Activated naive CD8-positive, alpha-beta T cell treated with anti-CD3 and anti-CD28 coated beads for 36 hours (primary cell): ENCODE results near the gene VPS13C. TPM values are rescaled to one million over a fixed set of nuclear protein-coding genes. Genes with fewer than 3 reads are reported as not detected.
"Not testable (repeated sequence)": the region's sequence is repeated elsewhere in the genome, so short reads cannot be mapped to it uniquely, and the experiment has no call there.

Experiments used
- DNase-seq: peaks from one replicate; pipeline ENCODE4 v3.0.0; 2021
- H3K27ac Mint-ChIP-seq: one replicate; pipeline ENCODE4 v1.8.0; 2022; ENCODE audit warnings: mild to moderate bottlenecking, moderate library complexity, mixed read lengths
- H3K27me3 Mint-ChIP-seq: one replicate; pipeline ENCODE4 v1.8.0; 2022; ENCODE audit warnings: mild to moderate bottlenecking, mixed read lengths
- H3K36me3 Mint-ChIP-seq: one replicate; pipeline ENCODE4 v1.8.0; 2021; ENCODE audit warnings: mild to moderate bottlenecking, mixed read lengths
- H3K4me1 Mint-ChIP-seq: one replicate; pipeline ENCODE4 v1.8.0; 2021; ENCODE audit warnings: mixed read lengths
- H3K4me3 Mint-ChIP-seq: one replicate; pipeline ENCODE4 v1.8.0; 2022; ENCODE audit warnings: mild to moderate bottlenecking, moderate library complexity, mixed read lengths
- H3K9me3 Mint-ChIP-seq: one replicate; pipeline ENCODE4 v1.8.0; 2022; ENCODE audit warnings: mixed read lengths
- total RNA-seq, 2 experiments: library from RNA; stranded (reverse); gene quantifications; one replicate each; pipeline ENCODE4 v1.2.3, GENCODE V29; 2021

The VPS13C gene
- total RNA-seq, 2 experiments from 2014 or later, result 29.8 to 31.5 TPM

GRCh38 chr15:62027916-62028315 lies 32.3 kb downstream of the VPS13C start:
- Mint-ChIP-seq H3K27me3 (no peaks in the 10 kb centered on the region), H3K9me3 (no peaks in the 10 kb centered on the region), H3K27ac (no peak overlapping the region), H3K4me1 (peaks cover 6% of the 10 kb centered on the region), H3K4me3 (no peak overlapping the region), H3K36me3 (peaks cover 16% of the 10 kb centered on the region)
- DNase-seq, result no peak

GRCh38 chr15:62027263-62027565 lies 33.0 kb downstream of the VPS13C start:
- H3K4me3 Mint-ChIP-seq, result no peak overlapping the region
- H3K36me3 Mint-ChIP-seq, result peaks cover 17% of the 10 kb centered on the region
- H3K27ac Mint-ChIP-seq, result no peak overlapping the region

GRCh38 chr15:62026487-62027262 lies 33.6 kb downstream of the VPS13C start:
- Mint-ChIP-seq H3K4me1 (peaks cover 6% of the 10 kb centered on the region), H3K4me3 (no peak overlapping the region), H3K27me3 (no peaks in the 10 kb centered on the region), H3K36me3 (peaks cover 21% of the 10 kb centered on the region), H3K9me3 (no peaks in the 10 kb centered on the region), H3K27ac (no peak overlapping the region)
- no peak for DNase-seq

More at GRCh38 chr15:62027263-62027565, 33.0 kb downstream of the VPS13C start:
- Mint-ChIP-seq H3K27me3 (no peaks in the 10 kb centered on the region), H3K4me1 (peaks cover 6% of the 10 kb centered on the region), H3K9me3 (no peaks in the 10 kb centered on the region)
- DNase-seq, result no peak

- no peak for DNase-seq
- Mint-ChIP-seq H3K4me3 (no peak overlapping the region), H3K27ac (no peak overlapping the region), H3K27me3 (no peaks in the 10 kb centered on the region), H3K36me3 (peaks cover 42% of the 10 kb centered on the region), H3K9me3 (peaks cover 6% of the 10 kb centered on the region), H3K4me1 (peaks cover 4% of the 10 kb centered on the region)
Measured at GRCh38 chr15:62021991-62022600, 38.2 kb downstream of the VPS13C start.

GRCh38 chr15:62020576-62021160 lies 39.6 kb downstream of the VPS13C start:
- Mint-ChIP-seq H3K9me3 (peaks cover 9% of the 10 kb centered on the region), H3K36me3 (peaks cover 49% of the 10 kb centered on the region), H3K4me3 (no peak overlapping the region), H3K27me3 (no peaks in the 10 kb centered on the region), H3K4me1 (no peaks in the 10 kb centered on the region), H3K27ac (no peak overlapping the region)
- DNase-seq, result no peak

- not testable (repeated sequence) for H3K27ac Mint-ChIP-seq, H3K9me3 Mint-ChIP-seq, DNase-seq, H3K27me3 Mint-ChIP-seq, H3K4me3 Mint-ChIP-seq, H3K4me1 Mint-ChIP-seq
- H3K36me3 Mint-ChIP-seq, result peaks cover 33% of the 10 kb centered on the region
Measured at GRCh38 chr15:62005354-62005753, 54.9 kb downstream of the VPS13C start.

GRCh38 chr15:61997786-61998185 lies 62.5 kb downstream of the VPS13C start:
- Mint-ChIP-seq H3K4me1 (peaks cover 4% of the 10 kb centered on the region), H3K4me3 (no peak overlapping the region), H3K27me3 (no peaks in the 10 kb centered on the region), H3K36me3 (peaks cover 34% of the 10 kb centered on the region), H3K9me3 (peaks cover 4% of the 10 kb centered on the region), H3K27ac (no peak overlapping the region)
- no peak for DNase-seq

- H3K36me3 Mint-ChIP-seq, result peaks cover 31% of the 10 kb centered on the region
- H3K27me3 Mint-ChIP-seq, result no peaks in the 10 kb centered on the region
- no peak for DNase-seq
- no peak overlapping the region for H3K4me3 Mint-ChIP-seq
- H3K27ac Mint-ChIP-seq, result no peak overlapping the region
- peaks cover 4% of the 10 kb centered on the region for H3K4me1 Mint-ChIP-seq
- H3K9me3 Mint-ChIP-seq, result peaks cover 4% of the 10 kb centered on the region
Measured at GRCh38 chr15:61996056-61996635, 64.1 kb downstream of the VPS13C start.

GRCh38 chr15:61994216-61994615 lies 66.0 kb downstream of the VPS13C start:
- DNase-seq, result no peak
- Mint-ChIP-seq H3K27ac (no peak overlapping the region), H3K4me3 (no peak overlapping the region), H3K4me1 (peaks cover 4% of the 10 kb centered on the region), H3K27me3 (no peaks in the 10 kb centered on the region), H3K9me3 (peaks cover 7% of the 10 kb centered on the region), H3K36me3 (peaks cover 38% of the 10 kb centered on the region)

- no peaks in the 10 kb centered on the region for H3K27me3 Mint-ChIP-seq
- H3K4me1 Mint-ChIP-seq, result peaks cover 4% of the 10 kb centered on the region
- no peak for DNase-seq
- no peak overlapping the region for H3K4me3 Mint-ChIP-seq
- H3K36me3 Mint-ChIP-seq, result peaks cover 41% of the 10 kb centered on the region
- H3K27ac Mint-ChIP-seq, result no peak overlapping the region
- peaks cover 12% of the 10 kb centered on the region for H3K9me3 Mint-ChIP-seq
Measured at GRCh38 chr15:61992518-61992917, 67.7 kb downstream of the VPS13C start.

- Mint-ChIP-seq H3K27ac (no peak overlapping the region), H3K27me3 (no peaks in the 10 kb centered on the region), H3K36me3 (peaks cover 32% of the 10 kb centered on the region), H3K4me3 (no peak overlapping the region), H3K4me1 (no peaks in the 10 kb centered on the region), H3K9me3 (peaks cover 8% of the 10 kb centered on the region)
- DNase-seq, result no peak
Measured at GRCh38 chr15:61989667-61990066, 70.6 kb downstream of the VPS13C start.

GRCh38 chr15:61987824-61988223 lies 72.4 kb downstream of the VPS13C start:
- Mint-ChIP-seq H3K36me3 (peaks cover 36% of the 10 kb centered on the region), H3K27me3 (no peaks in the 10 kb centered on the region), H3K4me1 (no peaks in the 10 kb centered on the region), H3K4me3 (no peak overlapping the region), H3K9me3 (peaks cover 8% of the 10 kb centered on the region), H3K27ac (no peak overlapping the region)
- DNase-seq, result no peak

GRCh38 chr15:61983081-61983480 lies 77.2 kb downstream of the VPS13C start:
- Mint-ChIP-seq H3K27me3 (no peaks in the 10 kb centered on the region), H3K36me3 (peaks cover 32% of the 10 kb centered on the region), H3K9me3 (no peaks in the 10 kb centered on the region), H3K4me3 (no peak overlapping the region), H3K27ac (no peak overlapping the region), H3K4me1 (no peaks in the 10 kb centered on the region)
- DNase-seq, result no peak

- DNase-seq, result no peak
- H3K9me3 Mint-ChIP-seq, result no peaks in the 10 kb centered on the region
- H3K27ac Mint-ChIP-seq, result no peak overlapping the region
- no peak overlapping the region for H3K4me3 Mint-ChIP-seq
- peaks cover 18% of the 10 kb centered on the region for H3K36me3 Mint-ChIP-seq
- peaks cover 10% of the 10 kb centered on the region for H3K4me1 Mint-ChIP-seq
- no peaks in the 10 kb centered on the region for H3K27me3 Mint-ChIP-seq
Measured at GRCh38 chr15:61978225-61978624, 82.0 kb downstream of the VPS13C start.

GRCh38 chr15:61974759-61975158 lies 85.5 kb downstream of the VPS13C start:
- Mint-ChIP-seq H3K4me3 (no peak overlapping the region), H3K36me3 (peaks cover 15% of the 10 kb centered on the region), H3K9me3 (no peaks in the 10 kb centered on the region), H3K27me3 (no peaks in the 10 kb centered on the region), H3K4me1 (peaks cover 12% of the 10 kb centered on the region), H3K27ac (no peak overlapping the region)
- no peak for DNase-seq
